HFFc6 (cell line): Measurements from ENCODE around the gene MLXIPL. TPM values are rescaled to one million over a fixed set of nuclear protein-coding genes. Genes with fewer than 3 reads are reported as not detected.
"Not testable (repeated sequence)": the region's sequence is repeated elsewhere in the genome, so short reads cannot be mapped to it uniquely, and the experiment has no call there.

Experiments used
- DNase-seq: peaks from one replicate; pipeline ENCODE4 v3.0.0-alpha.2; 2018
- H3K27ac Mint-ChIP-seq: 2 replicates; pipeline ENCODE4 v1.8.0; 2020; ENCODE audit warnings: mild to moderate bottlenecking, mixed read lengths
- H3K27me3 Mint-ChIP-seq: 2 replicates; pipeline ENCODE4 v1.8.0; 2021; ENCODE audit warnings: mild to moderate bottlenecking, moderate library complexity, mixed read lengths; ENCODE audit not compliant: insufficient read depth
- H3K36me3 Mint-ChIP-seq: 2 replicates; pipeline ENCODE4 v1.8.0; 2021; ENCODE audit warnings: low read depth, mixed read lengths
- H3K4me1 Mint-ChIP-seq: 2 replicates; pipeline ENCODE4 v1.8.0; 2020; ENCODE audit warnings: low read depth, mixed read lengths
- H3K4me3 Mint-ChIP-seq: 2 replicates; pipeline ENCODE4 v1.8.0; 2020; ENCODE audit warnings: mild to moderate bottlenecking, moderate library complexity, mixed read lengths
- H3K9me3 Mint-ChIP-seq: 2 replicates; pipeline ENCODE4 v1.8.0; 2020; ENCODE audit warnings: mild to moderate bottlenecking, mixed read lengths
- total RNA-seq, 6 experiments: library from RNA; stranded (reverse); fragmentation: NEBNext Ultra II Directional; extraction: Animal tissue kit (Norgen Biotek cat#: 25700); gene quantifications; 2 replicates in 1 of 6; 3 replicates in 5 of 6; pipeline ENCODE4 v1.2.3, GENCODE V29; 2021
- TF ChIP-seq, protein P1 (sequence below): fragments of 200-600 bp; sonication (generic); IDR thresholded peaks from 2 replicates; pipeline ENCODE4 v1.5.0; 2021; ENCODE audit warnings: antibody characterized with exemption, mild to moderate bottlenecking

MLXIPL gene
- total RNA-seq, 6 experiments from 2014 or later: not detected

DNA sequence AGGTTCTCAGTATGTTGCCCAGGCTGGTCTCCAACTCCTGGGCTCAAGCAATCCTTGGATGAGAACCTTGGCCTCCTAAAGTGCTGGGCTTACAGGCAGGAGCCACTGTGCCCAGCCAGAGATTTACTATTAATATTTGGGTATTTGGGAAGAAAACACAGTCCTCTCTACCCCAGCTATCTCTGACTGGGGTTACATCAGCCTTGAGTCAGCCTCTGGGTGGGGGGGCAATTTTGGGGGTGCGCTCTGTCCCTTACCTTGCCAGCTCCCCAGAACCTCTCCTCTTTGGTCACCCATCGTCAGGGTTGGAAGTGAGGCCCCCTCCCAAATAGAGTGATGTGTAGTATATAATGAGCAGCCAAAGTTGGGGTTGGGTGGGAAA lies 1.8 kb downstream of the MLXIPL start:
- no peak for DNase-seq
- no peaks in the 10 kb centered on the region for H3K36me3 Mint-ChIP-seq
- no peak overlapping the region for H3K27ac Mint-ChIP-seq
- no peaks in the 10 kb centered on the region for H3K4me1 Mint-ChIP-seq
- TF ChIP-seq, protein P1, sequence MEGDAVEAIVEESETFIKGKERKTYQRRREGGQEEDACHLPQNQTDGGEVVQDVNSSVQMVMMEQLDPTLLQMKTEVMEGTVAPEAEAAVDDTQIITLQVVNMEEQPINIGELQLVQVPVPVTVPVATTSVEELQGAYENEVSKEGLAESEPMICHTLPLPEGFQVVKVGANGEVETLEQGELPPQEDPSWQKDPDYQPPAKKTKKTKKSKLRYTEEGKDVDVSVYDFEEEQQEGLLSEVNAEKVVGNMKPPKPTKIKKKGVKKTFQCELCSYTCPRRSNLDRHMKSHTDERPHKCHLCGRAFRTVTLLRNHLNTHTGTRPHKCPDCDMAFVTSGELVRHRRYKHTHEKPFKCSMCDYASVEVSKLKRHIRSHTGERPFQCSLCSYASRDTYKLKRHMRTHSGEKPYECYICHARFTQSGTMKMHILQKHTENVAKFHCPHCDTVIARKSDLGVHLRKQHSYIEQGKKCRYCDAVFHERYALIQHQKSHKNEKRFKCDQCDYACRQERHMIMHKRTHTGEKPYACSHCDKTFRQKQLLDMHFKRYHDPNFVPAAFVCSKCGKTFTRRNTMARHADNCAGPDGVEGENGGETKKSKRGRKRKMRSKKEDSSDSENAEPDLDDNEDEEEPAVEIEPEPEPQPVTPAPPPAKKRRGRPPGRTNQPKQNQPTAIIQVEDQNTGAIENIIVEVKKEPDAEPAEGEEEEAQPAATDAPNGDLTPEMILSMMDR: no peak
- H3K4me3 Mint-ChIP-seq: no peak overlapping the region
- peaks cover 32% of the 10 kb centered on the region for H3K27me3 Mint-ChIP-seq
- H3K9me3 Mint-ChIP-seq: no peaks in the 10 kb centered on the region

DNA sequence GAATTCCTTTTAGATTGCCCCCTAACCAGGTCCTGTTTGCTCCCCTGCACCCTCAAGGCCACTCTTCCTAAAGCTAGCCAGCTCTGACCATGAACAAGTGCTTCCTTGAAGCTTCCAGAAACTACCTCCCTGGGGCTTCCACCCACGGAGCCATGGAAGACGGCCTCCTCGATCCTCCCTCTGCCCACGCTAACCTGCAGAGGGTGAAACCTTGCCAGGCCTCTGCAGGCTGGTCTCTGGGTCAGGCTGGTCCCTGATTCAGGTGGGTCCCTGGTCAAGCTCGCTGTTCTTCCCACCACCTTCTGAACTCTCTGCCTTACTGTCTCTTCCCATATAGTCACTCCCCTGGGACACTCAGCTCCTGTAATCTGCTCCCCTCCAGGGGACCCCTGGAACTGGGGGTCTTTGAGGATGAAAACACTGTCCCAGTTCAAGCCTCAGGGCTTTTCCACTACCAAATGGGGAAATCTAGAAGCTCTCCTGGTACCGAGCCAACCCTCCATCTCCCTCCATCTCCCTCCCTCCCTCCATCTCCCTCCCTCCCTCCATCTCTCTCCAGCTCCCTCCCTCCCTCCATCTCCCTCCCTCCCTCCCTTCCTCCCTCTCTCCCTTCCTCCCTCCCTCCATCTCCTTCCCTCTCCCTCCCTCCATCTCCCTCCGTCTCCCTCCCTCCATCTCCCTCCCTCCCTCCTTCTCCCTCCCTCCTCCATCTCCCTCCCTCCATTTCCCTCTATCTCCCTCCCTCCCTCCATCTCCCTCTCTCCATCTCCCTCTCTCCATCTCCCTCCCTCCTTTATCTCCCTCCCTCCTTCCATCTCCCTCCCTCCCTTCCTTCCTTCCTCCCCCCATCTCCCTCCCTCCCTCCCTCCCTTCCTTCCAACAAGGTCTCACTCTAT lies 2.9 kb downstream of the MLXIPL start:
- H3K4me3 Mint-ChIP-seq: no peak overlapping the region
- peaks cover 29% of the 10 kb centered on the region for H3K27me3 Mint-ChIP-seq
- H3K27ac Mint-ChIP-seq: no peak overlapping the region
- no peaks in the 10 kb centered on the region for H3K36me3 Mint-ChIP-seq
- DNase-seq: no peak
- H3K9me3 Mint-ChIP-seq: no peaks in the 10 kb centered on the region
- TF ChIP-seq, protein P1: no peak
- no peaks in the 10 kb centered on the region for H3K4me1 Mint-ChIP-seq

DNA sequence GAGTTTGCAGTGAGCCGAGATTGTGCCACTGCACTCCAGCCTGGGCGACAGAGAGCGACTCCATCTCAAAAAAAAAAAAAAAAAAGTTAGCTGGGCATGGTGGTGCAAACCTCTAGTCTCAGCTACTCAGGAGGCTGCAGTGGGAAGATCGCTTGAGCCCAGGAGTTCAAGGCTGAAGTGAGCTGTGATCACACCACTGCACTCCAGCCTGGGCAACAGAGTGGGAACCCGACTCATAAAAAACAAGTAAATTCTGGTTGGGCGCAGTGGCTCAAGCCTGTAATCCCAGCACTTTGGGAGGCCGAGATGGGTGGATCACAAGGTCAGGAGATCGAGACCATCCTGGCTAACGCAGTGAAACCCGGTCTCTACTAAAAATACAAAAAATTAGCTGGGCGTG lies 4.9 kb downstream of the MLXIPL start:
- H3K4me1 Mint-ChIP-seq, H3K4me3 Mint-ChIP-seq, H3K27ac Mint-ChIP-seq, DNase-seq, H3K36me3 Mint-ChIP-seq, H3K9me3 Mint-ChIP-seq: not testable (repeated sequence)
- H3K27me3 Mint-ChIP-seq: peaks cover 19% of the 10 kb centered on the region

DNA sequence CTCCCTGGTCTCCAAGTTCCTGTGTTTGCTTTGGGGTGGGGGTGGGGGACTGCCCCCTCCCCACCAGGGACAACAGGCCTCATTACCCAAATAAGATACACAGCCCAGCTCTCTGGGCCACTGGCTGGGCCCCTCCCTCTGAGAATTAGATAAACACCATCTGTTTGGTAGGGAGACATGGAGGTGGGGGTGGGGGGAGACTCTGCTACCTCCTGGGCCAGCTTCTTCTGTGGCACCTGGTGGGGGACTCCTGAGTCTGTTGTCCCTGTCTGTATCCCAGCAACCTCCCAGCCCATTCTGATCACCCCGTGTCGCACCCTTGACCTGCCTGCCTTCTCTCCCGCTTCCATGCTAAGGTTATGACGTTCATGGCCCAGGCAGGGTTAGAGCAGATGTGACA lies 5.8 kb downstream of the MLXIPL start:
- no peak for DNase-seq
- no peak overlapping the region for H3K4me3 Mint-ChIP-seq
- TF ChIP-seq, protein P1: no peak
- 0 out of 2 replicates have a peak, but pooled peaks cover 7% of the 10 kb centered on the region for H3K4me1 Mint-ChIP-seq
- H3K27ac Mint-ChIP-seq: no peak overlapping the region
- H3K27me3 Mint-ChIP-seq: peaks cover 17% of the 10 kb centered on the region
- no peaks in the 10 kb centered on the region for H3K36me3 Mint-ChIP-seq
- H3K9me3 Mint-ChIP-seq: no peaks in the 10 kb centered on the region

DNA sequence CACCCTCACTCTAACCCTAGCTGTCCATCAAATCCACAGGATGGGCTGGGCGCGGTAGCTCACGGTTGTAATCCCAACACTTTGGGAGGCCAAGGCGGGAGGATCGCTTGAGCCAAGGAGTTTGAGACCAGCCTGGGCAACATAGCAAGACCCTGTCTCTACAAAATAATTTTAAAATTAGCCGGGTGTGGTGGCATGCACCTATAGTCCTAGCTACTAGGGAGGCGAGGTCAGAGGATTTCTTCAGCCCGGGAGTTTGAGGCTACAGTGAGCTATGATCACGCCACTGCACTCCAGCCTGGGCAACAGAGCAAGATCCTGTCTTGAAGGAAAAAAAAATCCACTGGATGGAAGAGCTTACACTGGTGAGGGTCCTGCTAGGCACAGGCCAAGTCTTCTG lies 6.8 kb downstream of the MLXIPL start:
- DNase-seq, H3K9me3 Mint-ChIP-seq, H3K36me3 Mint-ChIP-seq, H3K27me3 Mint-ChIP-seq, H3K4me3 Mint-ChIP-seq, H3K27ac Mint-ChIP-seq: not testable (repeated sequence)
- peaks cover 14% of the 10 kb centered on the region for H3K4me1 Mint-ChIP-seq

DNA sequence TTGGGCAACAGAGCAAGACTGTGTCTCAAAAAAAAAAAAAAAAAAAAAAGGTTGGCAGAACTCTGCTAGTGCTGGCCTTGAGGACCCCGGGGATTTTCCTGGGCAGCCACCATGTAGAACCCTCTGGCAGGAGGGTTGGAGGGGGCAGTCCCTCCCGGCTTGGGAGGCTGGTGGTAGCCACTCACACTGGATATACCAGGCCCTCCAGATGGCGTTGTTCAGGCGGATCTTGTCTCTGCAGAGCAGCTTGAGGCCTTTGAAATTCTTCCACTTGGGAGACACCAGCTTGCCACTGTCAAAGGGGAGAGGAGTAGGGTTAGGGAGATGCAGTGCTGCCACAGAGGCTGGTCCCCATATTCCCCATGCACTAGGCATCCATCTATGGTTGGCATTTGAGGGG lies 8.4 kb downstream of the MLXIPL start:
- peaks cover 15% of the 10 kb centered on the region for H3K4me1 Mint-ChIP-seq

DNA sequence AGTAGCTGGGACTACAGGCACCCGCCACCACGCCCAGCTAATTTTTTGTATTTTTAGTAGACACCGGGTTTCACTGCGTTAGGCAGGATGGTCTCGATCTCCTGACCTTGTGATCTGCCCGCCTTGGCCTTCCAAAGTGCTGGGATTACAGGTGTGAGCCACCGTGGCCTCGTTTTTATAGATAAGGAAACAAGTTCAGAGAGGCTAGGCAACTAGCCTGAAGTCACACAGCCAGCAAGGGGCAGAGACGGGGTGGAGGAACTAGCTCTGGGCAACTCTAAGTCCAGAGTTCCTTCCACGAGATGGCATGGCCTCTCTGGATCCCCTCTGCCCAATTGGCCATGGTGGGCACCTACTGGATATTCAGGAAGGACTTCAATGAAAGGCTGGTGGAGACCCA lies 9.4 kb downstream of the MLXIPL start:
- H3K4me3 Mint-ChIP-seq, H3K36me3 Mint-ChIP-seq, H3K9me3 Mint-ChIP-seq, DNase-seq, H3K27ac Mint-ChIP-seq: not testable (repeated sequence)
- Mint-ChIP-seq H3K4me1 (peaks cover 15% of the 10 kb centered on the region), H3K27me3 (peaks cover 12% of the 10 kb centered on the region)

More for the DNA sequence above, 8.4 kb downstream of the MLXIPL start:
- Mint-ChIP-seq H3K9me3 (no peaks in the 10 kb centered on the region), H3K27me3 (peaks cover 10% of the 10 kb centered on the region), H3K4me3 (no peak overlapping the region), H3K27ac (no peak overlapping the region), H3K36me3 (no peaks in the 10 kb centered on the region)
- peak; percentile 35 for DNase-seq
- TF ChIP-seq, protein P1: peak; percentile 31; the same call in 1 of the 2 replicates
